Astrocyte (in vitro differentiated cells and primary cell): ENCODE results near the gene ACSL1. TPM values are rescaled to one million over a fixed set of nuclear protein-coding genes. Genes with fewer than 3 reads are reported as not detected.

Experiments
- DNase-seq: peaks from one replicate; pipeline ENCODE4 v3.0.0-alpha.2; 2010; ENCODE audit warnings: low read depth
- FAIRE-seq: peaks from 2 replicates; lab custom pipeline; 2011; peaks lifted over from hg19 to GRCh38; lab: Jason Lieb, UNC
- H2AFZ ChIP-seq: 2 replicates; pipeline ENCODE4 v1.6.0; 2012; ENCODE audit warnings: low read depth, low read length, inconsistent platforms
- H3K27ac ChIP-seq: 2 replicates; pipeline ENCODE4 v1.5.1; 2011; ENCODE audit warnings: low read depth, low read length, inconsistent platforms
- H3K27me3 ChIP-seq: 2 replicates; pipeline ENCODE4 v1.6.0; 2011; ENCODE audit warnings: low read length, inconsistent platforms; ENCODE audit not compliant: insufficient read depth
- H3K36me3 ChIP-seq: 2 replicates; pipeline ENCODE4 v1.5.1; 2011; ENCODE audit warnings: low read length, inconsistent platforms; ENCODE audit not compliant: insufficient read depth
- H3K4me1 ChIP-seq: 2 replicates; pipeline ENCODE4 v1.5.1; 2011; ENCODE audit warnings: low read length, inconsistent platforms; ENCODE audit not compliant: insufficient read depth
- H3K4me2 ChIP-seq: 2 replicates; pipeline ENCODE4 v1.6.0; 2012; ENCODE audit warnings: low read length, inconsistent platforms
- H3K4me3 ChIP-seq: 2 replicates; pipeline ENCODE4 v1.5.1; 2011; ENCODE audit warnings: low read depth, mild to moderate bottlenecking, low read length, inconsistent platforms; ENCODE audit not compliant: insufficient read depth
- H3K79me2 ChIP-seq: 2 replicates; pipeline ENCODE4 v1.6.0; 2012; ENCODE audit warnings: mild to moderate bottlenecking, low read length, inconsistent platforms; ENCODE audit not compliant: insufficient read depth
- H3K9ac ChIP-seq: 2 replicates; pipeline ENCODE4 v1.6.0; 2012; ENCODE audit warnings: mild to moderate bottlenecking, low read length, inconsistent platforms
- H3K9me3 ChIP-seq: 2 replicates; pipeline ENCODE4 v1.5.1; 2012; ENCODE audit warnings: low read depth, mild to moderate bottlenecking, low read length, inconsistent platforms; ENCODE audit not compliant: insufficient read depth
- H4K20me1 ChIP-seq: 2 replicates; pipeline ENCODE4 v1.6.0; 2012; ENCODE audit warnings: low read length, inconsistent platforms; ENCODE audit not compliant: insufficient read depth
- H3K27ac Mint-ChIP-seq: one replicate; pipeline ENCODE4 v1.8.0; 2021; ENCODE audit warnings: mild to moderate bottlenecking, mixed read lengths; ENCODE audit not compliant: unreplicated experiment
- H3K27me3 Mint-ChIP-seq: one replicate; pipeline ENCODE4 v1.8.0; 2021; ENCODE audit warnings: low read depth, mixed read lengths; ENCODE audit not compliant: unreplicated experiment
- H3K36me3 Mint-ChIP-seq: one replicate; pipeline ENCODE4 v1.8.0; 2021; ENCODE audit warnings: low read depth, mixed read lengths; ENCODE audit not compliant: unreplicated experiment
- H3K4me1 Mint-ChIP-seq: one replicate; pipeline ENCODE4 v1.8.0; 2021; ENCODE audit warnings: low read depth, mixed read lengths; ENCODE audit not compliant: unreplicated experiment
- H3K4me3 Mint-ChIP-seq: one replicate; pipeline ENCODE4 v1.8.0; 2021; ENCODE audit warnings: mild to moderate bottlenecking, moderate library complexity, mixed read lengths; ENCODE audit not compliant: unreplicated experiment
- H3K9me3 Mint-ChIP-seq: one replicate; pipeline ENCODE4 v1.8.0; 2021; ENCODE audit warnings: mild to moderate bottlenecking, mixed read lengths; ENCODE audit not compliant: unreplicated experiment
- EZH2 ChIP-seq: IDR thresholded peaks from 2 replicates; pipeline ENCODE4 v1.6.1; 2012; ENCODE audit warnings: mild to moderate bottlenecking, low read length, inconsistent platforms; ENCODE audit not compliant: insufficient read depth
- total RNA-seq: library from RNA; stranded (reverse); gene quantifications from 2 replicates; pipeline ENCODE4 v1.2.1, GENCODE V29; 2021
- TF ChIP-seq, protein P1 (sequence below): IDR thresholded peaks from 2 replicates; pipeline ENCODE4 v1.5.1; 2011; ENCODE audit warnings: low read depth, mild to moderate bottlenecking, inconsistent platforms, low read length, moderate library complexity; ENCODE audit not compliant: insufficient read depth

Gene ACSL1
- total RNA-seq, 1 donor from 2014 or later, result 7.0 TPM

DNA sequence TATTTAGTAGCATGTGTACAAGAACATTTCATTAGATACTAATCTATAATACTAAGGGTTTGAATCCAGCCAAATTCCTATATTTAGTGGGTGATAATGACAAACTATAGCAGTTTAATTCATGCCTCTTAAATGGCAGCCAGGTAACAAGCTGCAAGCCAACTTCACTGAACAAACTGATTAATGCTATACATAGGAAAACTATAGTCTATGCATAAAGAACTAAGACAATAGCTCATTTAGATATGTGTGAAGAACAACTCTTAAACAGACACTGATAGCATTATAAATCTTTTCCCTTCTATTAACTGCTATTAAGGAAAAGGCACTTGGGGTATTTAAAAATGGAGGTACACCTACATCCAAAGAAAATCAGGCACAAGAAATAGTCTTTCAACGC, 19.1 kb downstream of the ACSL1 start:
- no peaks in the 10 kb centered on the region for H3K27me3 ChIP-seq
- H4K20me1 ChIP-seq, result peaks cover 26% of the 10 kb centered on the region
- H3K4me2 ChIP-seq, result no peak overlapping the region
- no peak overlapping the region for H2AFZ ChIP-seq
- Mint-ChIP-seq H3K4me3 (no peak overlapping the region), H3K36me3 (peaks cover 3% of the 10 kb centered on the region), H3K27me3 (peaks cover 44% of the 10 kb centered on the region), H3K9me3 (no peaks in the 10 kb centered on the region), H3K27ac (no peak overlapping the region), H3K4me1 (peaks cover 15% of the 10 kb centered on the region)
- peaks cover 11% of the 10 kb centered on the region for H3K4me1 ChIP-seq
- no peak overlapping the region for H3K4me3 ChIP-seq
- DNase-seq, result no peak
- H3K9ac ChIP-seq, result no peak overlapping the region
- H3K9me3 ChIP-seq, result no peaks in the 10 kb centered on the region
- no peak for TF ChIP-seq EZH2
- TF ChIP-seq, protein P1, sequence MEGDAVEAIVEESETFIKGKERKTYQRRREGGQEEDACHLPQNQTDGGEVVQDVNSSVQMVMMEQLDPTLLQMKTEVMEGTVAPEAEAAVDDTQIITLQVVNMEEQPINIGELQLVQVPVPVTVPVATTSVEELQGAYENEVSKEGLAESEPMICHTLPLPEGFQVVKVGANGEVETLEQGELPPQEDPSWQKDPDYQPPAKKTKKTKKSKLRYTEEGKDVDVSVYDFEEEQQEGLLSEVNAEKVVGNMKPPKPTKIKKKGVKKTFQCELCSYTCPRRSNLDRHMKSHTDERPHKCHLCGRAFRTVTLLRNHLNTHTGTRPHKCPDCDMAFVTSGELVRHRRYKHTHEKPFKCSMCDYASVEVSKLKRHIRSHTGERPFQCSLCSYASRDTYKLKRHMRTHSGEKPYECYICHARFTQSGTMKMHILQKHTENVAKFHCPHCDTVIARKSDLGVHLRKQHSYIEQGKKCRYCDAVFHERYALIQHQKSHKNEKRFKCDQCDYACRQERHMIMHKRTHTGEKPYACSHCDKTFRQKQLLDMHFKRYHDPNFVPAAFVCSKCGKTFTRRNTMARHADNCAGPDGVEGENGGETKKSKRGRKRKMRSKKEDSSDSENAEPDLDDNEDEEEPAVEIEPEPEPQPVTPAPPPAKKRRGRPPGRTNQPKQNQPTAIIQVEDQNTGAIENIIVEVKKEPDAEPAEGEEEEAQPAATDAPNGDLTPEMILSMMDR, result no peak
- no peaks in the 10 kb centered on the region for H3K79me2 ChIP-seq
- no peak overlapping the region for H3K27ac ChIP-seq
- H3K36me3 ChIP-seq, result no peaks in the 10 kb centered on the region
- FAIRE-seq, result no peak

DNA sequence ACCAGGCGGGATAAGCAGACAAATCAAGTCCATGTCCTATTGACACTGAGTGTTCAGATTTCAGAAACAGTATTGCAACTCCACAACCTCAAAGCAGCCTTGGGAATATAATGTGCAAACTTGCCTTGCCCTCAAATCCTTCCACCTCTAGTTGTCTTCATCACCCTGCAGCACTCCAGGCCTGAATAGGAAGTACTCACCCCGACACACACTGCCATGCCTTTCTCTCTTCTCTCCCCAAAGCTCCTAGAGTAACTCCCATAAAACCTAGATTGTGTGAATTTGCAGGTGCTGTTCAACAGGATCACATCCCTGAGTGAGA, 19.6 kb downstream of the ACSL1 start:
- H3K4me2 ChIP-seq, result no peak overlapping the region
- H3K4me1 Mint-ChIP-seq, result peaks cover 16% of the 10 kb centered on the region
- no peak for FAIRE-seq
- no peak overlapping the region for H3K27ac Mint-ChIP-seq
- no peak overlapping the region for H2AFZ ChIP-seq
- H3K27ac ChIP-seq, result no peak overlapping the region
- no peak for DNase-seq
- H3K4me3 ChIP-seq, result no peak overlapping the region
- H3K27me3 Mint-ChIP-seq, result peaks cover 47% of the 10 kb centered on the region
- peaks cover 26% of the 10 kb centered on the region for H4K20me1 ChIP-seq
- H3K9me3 Mint-ChIP-seq, result no peaks in the 10 kb centered on the region
- H3K27me3 ChIP-seq, result no peaks in the 10 kb centered on the region
- peaks cover 11% of the 10 kb centered on the region for H3K4me1 ChIP-seq
- TF ChIP-seq EZH2, result no peak
- TF ChIP-seq, protein P1, result no peak
- H3K36me3 ChIP-seq, result no peaks in the 10 kb centered on the region
- no peak overlapping the region for H3K4me3 Mint-ChIP-seq
- H3K36me3 Mint-ChIP-seq, result peaks cover 3% of the 10 kb centered on the region
- H3K9me3 ChIP-seq, result no peaks in the 10 kb centered on the region
- H3K79me2 ChIP-seq, result no peaks in the 10 kb centered on the region
- H3K9ac ChIP-seq, result no peak overlapping the region

DNA sequence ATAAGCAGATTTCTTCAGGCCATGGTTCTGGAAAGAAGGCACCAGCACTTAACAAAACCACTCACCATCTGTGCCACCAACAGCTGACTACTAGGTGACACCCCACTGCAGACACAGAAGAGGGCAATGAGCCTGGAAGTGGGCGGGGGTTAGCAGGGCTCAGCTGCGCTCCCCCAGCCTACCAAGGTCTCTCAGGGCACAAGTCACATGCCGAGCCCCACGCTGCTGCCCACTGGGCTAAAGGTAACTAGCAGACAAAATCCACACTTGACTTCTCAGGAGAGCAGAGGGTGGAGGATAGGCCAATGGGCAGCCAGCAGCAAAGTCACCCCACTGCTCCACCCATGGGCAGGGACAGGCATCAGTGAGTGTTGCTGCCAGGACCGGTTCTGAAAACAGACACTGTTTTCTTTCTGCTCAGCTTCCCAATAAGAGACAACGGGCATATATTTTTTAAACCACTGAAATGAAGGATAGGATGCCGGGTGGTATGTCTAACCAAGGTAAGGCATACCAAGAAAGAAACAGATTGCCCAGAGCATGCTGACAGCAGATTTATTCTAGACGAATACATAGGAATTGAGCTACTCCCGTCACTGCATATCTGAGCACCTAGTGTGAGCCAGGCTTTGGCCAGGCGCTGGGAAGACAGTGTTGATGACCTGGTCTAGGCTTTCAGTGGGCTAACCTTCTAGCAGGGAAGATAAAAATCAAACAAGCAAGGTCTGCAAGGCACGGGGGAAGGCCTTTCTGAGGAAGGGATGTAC, 20.1 kb downstream of the ACSL1 start:
- no peaks in the 10 kb centered on the region for H3K27me3 ChIP-seq
- TF ChIP-seq, protein P1, result no peak
- TF ChIP-seq EZH2, result no peak
- H3K4me1 ChIP-seq, result peaks cover 11% of the 10 kb centered on the region
- no peaks in the 10 kb centered on the region for H3K36me3 ChIP-seq
- DNase-seq (no peak), FAIRE-seq (no peak)
- Mint-ChIP-seq H3K4me3 (no peak overlapping the region), H3K36me3 (peaks cover 3% of the 10 kb centered on the region), H3K4me1 (peaks cover 16% of the 10 kb centered on the region), H3K27me3 (peaks cover 48% of the 10 kb centered on the region), H3K9me3 (no peaks in the 10 kb centered on the region), H3K27ac (no peak overlapping the region)
- no peak overlapping the region for H3K4me2 ChIP-seq
- no peak overlapping the region for H2AFZ ChIP-seq
- H3K4me3 ChIP-seq, result no peak overlapping the region
- no peak overlapping the region for H3K27ac ChIP-seq
- no peaks in the 10 kb centered on the region for H3K9me3 ChIP-seq
- H3K9ac ChIP-seq, result no peak overlapping the region
- H3K79me2 ChIP-seq, result no peaks in the 10 kb centered on the region
- H4K20me1 ChIP-seq, result peaks cover 26% of the 10 kb centered on the region
